NCI-H524 (cell line): Measurements from ENCODE around the gene GRIK2.
"Not testable (repeated sequence)": the region's sequence is repeated elsewhere in the genome, so short reads cannot be mapped to it uniquely, and the experiment has no call there.

ENCODE experiments used
- DNase-seq, 2 experiments: peaks; one replicate each; lab custom pipeline; 2025; lab: John Stamatoyannopoulos, UW

GRIK2 gene

GRCh38 chr6:102023977-102024657, 630.6 kb downstream of the GRIK2 start:
- no peak for DNase-seq

GRCh38 chr6:102026649-102027048, 633.1 kb downstream of the GRIK2 start:
- peak in 1 of 2 experiments; percentile 18 for DNase-seq

- no peak for DNase-seq
These were observed 634.7 kb downstream of the GRIK2 start for GRCh38 chr6:102028176-102028575.

- DNase-seq, result no peak
These were observed 645.5 kb downstream of the GRIK2 start for GRCh38 chr6:102038964-102039363.

GRCh38 chr6:102039441-102039840, 645.9 kb downstream of the GRIK2 start:
- no peak for DNase-seq

GRCh38 chr6:102051001-102051400, 657.5 kb downstream of the GRIK2 start:
- no peak for DNase-seq

- no peak for DNase-seq
These were observed 658.2 kb downstream of the GRIK2 start for GRCh38 chr6:102051720-102052119.

- DNase-seq, result no peak
These were observed 670.6 kb downstream of the GRIK2 start for GRCh38 chr6:102064142-102064541.

- no peak for DNase-seq
These were observed 672.8 kb downstream of the GRIK2 start for GRCh38 chr6:102066301-102066700.

- DNase-seq, result no peak
These were observed 674.9 kb downstream of the GRIK2 start for GRCh38 chr6:102068349-102068929.

GRCh38 chr6:102075539-102075938, 682.0 kb downstream of the GRIK2 start:
- no peak for DNase-seq

GRCh38 chr6:102085257-102085656, 691.7 kb downstream of the GRIK2 start:
- no peak for DNase-seq

- not testable (repeated sequence) for DNase-seq
These were observed 694.7 kb downstream of the GRIK2 start for GRCh38 chr6:102088160-102088559.

GRCh38 chr6:102114402-102114801, 720.9 kb downstream of the GRIK2 start:
- DNase-seq, result peak in 1 of 2 experiments; percentile 30

- DNase-seq, result no peak
These were observed 722.4 kb downstream of the GRIK2 start for GRCh38 chr6:102115911-102116310.

GRCh38 chr6:102118034-102118433, 724.5 kb downstream of the GRIK2 start:
- no peak for DNase-seq
